ENCODE results near the gene FBXL5. TPM values are rescaled to one million over a fixed set of nuclear protein-coding genes. Genes with fewer than 3 reads are reported as not detected.

FBXL5 gene
- total and polyA plus RNA-seq, 2 donors (not counting 3 experiments of a cell fraction or from before 2014, with no cell fraction given) = 42.2 to 60.2 TPM

DNA sequence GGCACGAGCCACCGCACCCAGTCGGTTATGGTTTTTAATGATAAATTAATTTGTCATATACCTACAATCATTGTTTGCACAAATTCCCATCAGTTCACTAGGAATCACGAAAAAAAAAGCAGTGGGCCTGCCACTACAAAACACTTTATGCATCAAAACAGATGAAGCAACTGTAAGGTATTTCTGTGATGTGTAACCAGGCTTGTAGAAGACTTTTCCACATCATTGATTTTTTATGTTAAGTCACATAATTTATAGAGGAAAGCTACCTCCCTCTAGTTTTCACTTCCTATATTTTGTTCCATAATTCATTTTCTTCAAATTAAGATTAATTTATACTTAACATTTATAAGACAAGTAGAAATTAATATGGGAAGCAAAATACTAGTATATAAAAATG lies 19.8 kb upstream of the FBXL5 start:
- no peaks in the 10 kb centered on the region for H3K27me3 ChIP-seq (ENCODE audit: control insufficient read depth in 2 of 2, insufficient read depth in 2 of 2, low read length in 2 of 2)
- H3K9me1 ChIP-seq (replicated peaks; ENCODE audit: control insufficient read depth, extremely low read depth, insufficient read depth, low read length) = no peaks in the 10 kb centered on the region
- intact Hi-C loops (cut with micrococcal nuclease) (no loop called here), dilution Hi-C loops (cut with MboI; ENCODE audit: extremely low pct_ligation_motif_present, low sequenced_read_pairs) (no loop called here)
- H3K27ac ChIP-seq (ENCODE audit: insufficient read depth, low read depth, low read length) = no peak overlapping the region
- no peaks in the 10 kb centered on the region for H3K36me3 ChIP-seq (ENCODE audit: control insufficient read depth in 2 of 2, extremely low read depth in 1 of 2, insufficient read depth in 2 of 2, low read length in 2 of 2)
- FAIRE-seq (no peak), DNase-seq (ENCODE audit: low read depth, low spot score) (no peak)
- no peak overlapping the region for H3K4me2 ChIP-seq (ENCODE audit: insufficient read depth, low read length)
- no peaks in the 10 kb centered on the region for H3K9me3 ChIP-seq (replicated peaks; ENCODE audit: control insufficient read depth, insufficient read depth, low read length)
- H3K4me3 ChIP-seq (replicated peaks in 1 of 3; ENCODE audit: insufficient read depth in 1 of 3, low read depth in 1 of 3, low read length in 3 of 3) = no peak overlapping the region
- H3K9ac ChIP-seq (replicated peaks; ENCODE audit: extremely low read depth, insufficient read depth, low read length) = no peak overlapping the region
- POLR2A ChIA-PET = no interaction called here
- peaks cover 88% of the 10 kb centered on the region for H3K79me2 ChIP-seq (ENCODE audit: control insufficient read depth, insufficient read depth, low read length)
- no peaks in the 10 kb centered on the region for H4K20me1 ChIP-seq (replicated peaks; ENCODE audit: control insufficient read depth, extremely low read depth, insufficient read depth, low read length)
- TF ChIP-seq, protein P1, sequence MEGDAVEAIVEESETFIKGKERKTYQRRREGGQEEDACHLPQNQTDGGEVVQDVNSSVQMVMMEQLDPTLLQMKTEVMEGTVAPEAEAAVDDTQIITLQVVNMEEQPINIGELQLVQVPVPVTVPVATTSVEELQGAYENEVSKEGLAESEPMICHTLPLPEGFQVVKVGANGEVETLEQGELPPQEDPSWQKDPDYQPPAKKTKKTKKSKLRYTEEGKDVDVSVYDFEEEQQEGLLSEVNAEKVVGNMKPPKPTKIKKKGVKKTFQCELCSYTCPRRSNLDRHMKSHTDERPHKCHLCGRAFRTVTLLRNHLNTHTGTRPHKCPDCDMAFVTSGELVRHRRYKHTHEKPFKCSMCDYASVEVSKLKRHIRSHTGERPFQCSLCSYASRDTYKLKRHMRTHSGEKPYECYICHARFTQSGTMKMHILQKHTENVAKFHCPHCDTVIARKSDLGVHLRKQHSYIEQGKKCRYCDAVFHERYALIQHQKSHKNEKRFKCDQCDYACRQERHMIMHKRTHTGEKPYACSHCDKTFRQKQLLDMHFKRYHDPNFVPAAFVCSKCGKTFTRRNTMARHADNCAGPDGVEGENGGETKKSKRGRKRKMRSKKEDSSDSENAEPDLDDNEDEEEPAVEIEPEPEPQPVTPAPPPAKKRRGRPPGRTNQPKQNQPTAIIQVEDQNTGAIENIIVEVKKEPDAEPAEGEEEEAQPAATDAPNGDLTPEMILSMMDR (IDR thresholded peaks at IDR 0.05; ENCODE audit: extremely low read depth in 1 of 2, insufficient read depth in 1 of 2, low read depth in 1 of 2, low read length in 2 of 2) = no peak
- TF ChIP-seq POLR2A (IDR thresholded peaks at IDR 0.05; ENCODE audit: low read depth, low read length) = no peak
- no peak for TF ChIP-seq EZH2 (IDR thresholded peaks at IDR 0.05; ENCODE audit: borderline replicate concordance, low read depth, low read length, severe bottlenecking)
- no peak for TF ChIP-seq GATA2 (IDR thresholded peaks at IDR 0.05; ENCODE audit: insufficient read depth, insufficient read length, low read depth, low read length)
- TF ChIP-seq POLR2AphosphoS5 (IDR thresholded peaks at IDR 0.05; ENCODE audit: insufficient read depth, low read depth, low read length) = no peak
- no peak for TF ChIP-seq FOS (IDR thresholded peaks at IDR 0.05; ENCODE audit: borderline replicate concordance, insufficient read depth, low read length)
- TF ChIP-seq MYC (IDR thresholded peaks at IDR 0.05; ENCODE audit: low read depth, low read length) = no peak
- TF ChIP-seq JUN (IDR thresholded peaks at IDR 0.05; ENCODE audit: borderline replicate concordance, insufficient read depth, insufficient read length, low read depth) = no peak
- TF ChIP-seq, protein P2, sequence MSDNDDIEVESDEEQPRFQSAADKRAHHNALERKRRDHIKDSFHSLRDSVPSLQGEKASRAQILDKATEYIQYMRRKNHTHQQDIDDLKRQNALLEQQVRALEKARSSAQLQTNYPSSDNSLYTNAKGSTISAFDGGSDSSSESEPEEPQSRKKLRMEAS (IDR thresholded peaks at IDR 0.05; ENCODE audit: insufficient read depth, insufficient read length) = no peak
- CTCF ChIA-PET = interaction anchor here (1.0 to 1.7 kb wide), 2 partner anchors 21 to 195 kb away, joined by 4 to 13 read pairs; no protein-coding TSS in a partner anchor
- no peak overlapping the region for H2AFZ ChIP-seq (ENCODE audit: low read depth, low read length)
- BruUV-seq (replicated peaks) = no TSS peak
- H3K4me1 ChIP-seq (ENCODE audit: control insufficient read depth, extremely low read depth, insufficient read depth, low read length) = peaks cover 26% of the 10 kb centered on the region
